Measurements from ENCODE around the gene TTLL11.

DNA sequence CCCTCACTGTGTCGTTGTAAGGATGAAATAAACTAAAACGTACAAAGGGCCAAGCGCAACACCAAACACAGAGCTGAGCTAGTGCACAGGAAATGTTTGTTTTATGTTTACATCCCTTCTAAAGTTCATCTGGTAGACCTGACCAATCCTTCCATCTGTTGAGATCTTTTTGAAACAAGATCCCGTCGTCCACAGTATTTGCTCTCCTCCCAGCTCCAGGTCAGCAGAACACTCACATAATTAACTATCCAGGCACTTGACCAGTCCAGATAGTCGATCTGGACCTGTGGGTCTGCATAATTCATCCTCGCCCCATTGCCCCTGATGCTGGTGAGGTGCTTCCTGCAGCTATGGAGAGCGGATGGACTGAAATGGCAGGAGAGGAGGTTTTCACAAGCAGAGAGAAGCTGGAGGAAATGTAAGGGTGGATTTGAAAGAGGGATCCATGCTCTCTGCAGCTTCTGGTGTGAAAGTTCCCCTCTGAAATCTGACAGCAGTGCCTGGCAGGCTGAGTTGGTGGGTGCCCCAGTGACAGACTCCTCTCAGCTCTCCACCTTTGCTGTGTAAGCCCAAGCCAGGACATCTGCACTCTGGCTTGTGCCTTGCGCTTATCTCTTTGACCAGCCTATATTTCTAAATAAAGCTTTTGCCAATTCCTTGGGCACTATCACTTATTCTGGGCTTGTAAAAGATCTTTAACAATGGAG is 102.4 kb downstream of the TTLL11 start:
- TF ChIP-seq, protein P1, sequence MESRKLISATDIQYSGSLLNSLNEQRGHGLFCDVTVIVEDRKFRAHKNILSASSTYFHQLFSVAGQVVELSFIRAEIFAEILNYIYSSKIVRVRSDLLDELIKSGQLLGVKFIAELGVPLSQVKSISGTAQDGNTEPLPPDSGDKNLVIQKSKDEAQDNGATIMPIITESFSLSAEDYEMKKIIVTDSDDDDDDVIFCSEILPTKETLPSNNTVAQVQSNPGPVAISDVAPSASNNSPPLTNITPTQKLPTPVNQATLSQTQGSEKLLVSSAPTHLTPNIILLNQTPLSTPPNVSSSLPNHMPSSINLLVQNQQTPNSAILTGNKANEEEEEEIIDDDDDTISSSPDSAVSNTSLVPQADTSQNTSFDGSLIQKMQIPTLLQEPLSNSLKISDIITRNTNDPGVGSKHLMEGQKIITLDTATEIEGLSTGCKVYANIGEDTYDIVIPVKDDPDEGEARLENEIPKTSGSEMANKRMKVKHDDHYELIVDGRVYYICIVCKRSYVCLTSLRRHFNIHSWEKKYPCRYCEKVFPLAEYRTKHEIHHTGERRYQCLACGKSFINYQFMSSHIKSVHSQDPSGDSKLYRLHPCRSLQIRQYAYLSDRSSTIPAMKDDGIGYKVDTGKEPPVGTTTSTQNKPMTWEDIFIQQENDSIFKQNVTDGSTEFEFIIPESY (IDR thresholded peaks at IDR 0.05; ENCODE audit: borderline replicate concordance, low read depth), result no peak
- TF ChIP-seq RCOR1 (IDR thresholded peaks at IDR 0.05; ENCODE audit: low read length) (no peak), SMC3 (IDR thresholded peaks at IDR 0.05; ENCODE audit: low read depth, low read length) (no peak), EP300 (IDR thresholded peaks at IDR 0.05; ENCODE audit: borderline replicate concordance in 1 of 2, low read depth in 1 of 2, low read length in 1 of 2) (no peak), TAF1 (IDR thresholded peaks at IDR 0.05; ENCODE audit: borderline replicate concordance, low read depth, low read length) (no peak)
- TF ChIP-seq, protein P2, sequence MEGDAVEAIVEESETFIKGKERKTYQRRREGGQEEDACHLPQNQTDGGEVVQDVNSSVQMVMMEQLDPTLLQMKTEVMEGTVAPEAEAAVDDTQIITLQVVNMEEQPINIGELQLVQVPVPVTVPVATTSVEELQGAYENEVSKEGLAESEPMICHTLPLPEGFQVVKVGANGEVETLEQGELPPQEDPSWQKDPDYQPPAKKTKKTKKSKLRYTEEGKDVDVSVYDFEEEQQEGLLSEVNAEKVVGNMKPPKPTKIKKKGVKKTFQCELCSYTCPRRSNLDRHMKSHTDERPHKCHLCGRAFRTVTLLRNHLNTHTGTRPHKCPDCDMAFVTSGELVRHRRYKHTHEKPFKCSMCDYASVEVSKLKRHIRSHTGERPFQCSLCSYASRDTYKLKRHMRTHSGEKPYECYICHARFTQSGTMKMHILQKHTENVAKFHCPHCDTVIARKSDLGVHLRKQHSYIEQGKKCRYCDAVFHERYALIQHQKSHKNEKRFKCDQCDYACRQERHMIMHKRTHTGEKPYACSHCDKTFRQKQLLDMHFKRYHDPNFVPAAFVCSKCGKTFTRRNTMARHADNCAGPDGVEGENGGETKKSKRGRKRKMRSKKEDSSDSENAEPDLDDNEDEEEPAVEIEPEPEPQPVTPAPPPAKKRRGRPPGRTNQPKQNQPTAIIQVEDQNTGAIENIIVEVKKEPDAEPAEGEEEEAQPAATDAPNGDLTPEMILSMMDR (IDR thresholded peaks at IDR 0.05), result no peak
- TF ChIP-seq, protein P3, sequence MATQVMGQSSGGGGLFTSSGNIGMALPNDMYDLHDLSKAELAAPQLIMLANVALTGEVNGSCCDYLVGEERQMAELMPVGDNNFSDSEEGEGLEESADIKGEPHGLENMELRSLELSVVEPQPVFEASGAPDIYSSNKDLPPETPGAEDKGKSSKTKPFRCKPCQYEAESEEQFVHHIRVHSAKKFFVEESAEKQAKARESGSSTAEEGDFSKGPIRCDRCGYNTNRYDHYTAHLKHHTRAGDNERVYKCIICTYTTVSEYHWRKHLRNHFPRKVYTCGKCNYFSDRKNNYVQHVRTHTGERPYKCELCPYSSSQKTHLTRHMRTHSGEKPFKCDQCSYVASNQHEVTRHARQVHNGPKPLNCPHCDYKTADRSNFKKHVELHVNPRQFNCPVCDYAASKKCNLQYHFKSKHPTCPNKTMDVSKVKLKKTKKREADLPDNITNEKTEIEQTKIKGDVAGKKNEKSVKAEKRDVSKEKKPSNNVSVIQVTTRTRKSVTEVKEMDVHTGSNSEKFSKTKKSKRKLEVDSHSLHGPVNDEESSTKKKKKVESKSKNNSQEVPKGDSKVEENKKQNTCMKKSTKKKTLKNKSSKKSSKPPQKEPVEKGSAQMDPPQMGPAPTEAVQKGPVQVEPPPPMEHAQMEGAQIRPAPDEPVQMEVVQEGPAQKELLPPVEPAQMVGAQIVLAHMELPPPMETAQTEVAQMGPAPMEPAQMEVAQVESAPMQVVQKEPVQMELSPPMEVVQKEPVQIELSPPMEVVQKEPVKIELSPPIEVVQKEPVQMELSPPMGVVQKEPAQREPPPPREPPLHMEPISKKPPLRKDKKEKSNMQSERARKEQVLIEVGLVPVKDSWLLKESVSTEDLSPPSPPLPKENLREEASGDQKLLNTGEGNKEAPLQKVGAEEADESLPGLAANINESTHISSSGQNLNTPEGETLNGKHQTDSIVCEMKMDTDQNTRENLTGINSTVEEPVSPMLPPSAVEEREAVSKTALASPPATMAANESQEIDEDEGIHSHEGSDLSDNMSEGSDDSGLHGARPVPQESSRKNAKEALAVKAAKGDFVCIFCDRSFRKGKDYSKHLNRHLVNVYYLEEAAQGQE (IDR thresholded peaks at IDR 0.05; ENCODE audit: low read depth, low read length), result no peak

All from SK-N-SH (cell line).